Lung (tissue), 12 donors: ENCODE measurements around the gene RELB. TPM values are rescaled to one million over a fixed set of nuclear protein-coding genes. Genes with fewer than 3 reads are reported as not detected.

Experiments used
- ATAC-seq: fragments of 200-7000 bp; cut with Tn5 transposase; one replicate; pipeline ENCODE4 v1.9.1; 2020; ENCODE audit warnings: moderate number of reproducible peaks; ENCODE audit not compliant: insufficient read depth, low FRiP score
- DNase-seq, 3 donors: peaks; one replicate each; pipeline ENCODE4 v3.0.0-alpha.2; 2013 to 2017
- H3K27ac ChIP-seq, 2 donors: one replicate each; pipeline ENCODE4 v1.5.1; 2013; ENCODE audit warnings: mild to moderate bottlenecking in 2 of 2, moderate library complexity in 2 of 2, control low read depth in 1 of 2, inconsistent platforms in 1 of 2, low read depth in 1 of 2, low read length in 1 of 2
- H3K27me3 ChIP-seq, 3 donors: one replicate each; pipeline ENCODE4 v1.5.1; 2013; ENCODE audit warnings: low read length in 2 of 3; ENCODE audit not compliant: control insufficient read depth in 3 of 3, insufficient read depth in 3 of 3
- H3K36me3 ChIP-seq, 4 donors: one replicate each; pipeline ENCODE4 v1.5.1; 2013; ENCODE audit warnings: low read length in 4 of 4, mild to moderate bottlenecking in 1 of 4, moderate library complexity in 1 of 4; ENCODE audit not compliant: control insufficient read depth in 4 of 4, insufficient read depth in 4 of 4
- H3K4me1 ChIP-seq, 5 donors: one replicate each; pipeline ENCODE4 v1.5.1; 2013; ENCODE audit warnings: low read length in 5 of 5, mild to moderate bottlenecking in 2 of 5, moderate library complexity in 1 of 5; ENCODE audit not compliant: control insufficient read depth in 5 of 5, insufficient read depth in 5 of 5
- H3K4me3 ChIP-seq: one replicate; pipeline ENCODE4 v1.5.1; 2013; ENCODE audit warnings: mild to moderate bottlenecking, control low read depth, moderate library complexity
- H3K9ac ChIP-seq, 2 donors: one replicate each; pipeline ENCODE4 v1.5.1; 2013; ENCODE audit warnings: low read length in 2 of 2, control low read depth in 1 of 2; ENCODE audit not compliant: insufficient read depth in 1 of 2
- H3K9me3 ChIP-seq, 4 donors: one replicate each; pipeline ENCODE4 v1.5.1; 2013; ENCODE audit warnings: low read length in 3 of 4, mild to moderate bottlenecking in 1 of 4, moderate library complexity in 1 of 4; ENCODE audit not compliant: control insufficient read depth in 4 of 4, insufficient read depth in 3 of 4
- WGBS, 2 donors: extraction: QIAGEN DNeasy Blood & Tissue Kit; methylation state at CpG; one replicate each; pipeline ENCODE4 v1.1.7; 2013; 5-methylcytosine and 5-hydroxymethylcytosine counted together
- polyA plus RNA-seq, 2 donors: library from polyadenylated mRNA; stranded (reverse); fragments of 200-250 nt; gene quantifications; one replicate each; pipeline ENCODE4 v1.2.1, GENCODE V29; 2013
- total RNA-seq, 2 donors: library from RNA; depleted of rRNA in 1 of 2; stranded (reverse); fragments of >200 nt in 1 of 2; gene quantifications; one replicate each; pipeline ENCODE4 v1.2.1, GENCODE V29; 2014 to 2021
- TF ChIP-seq, protein P1 (sequence below): IDR thresholded peaks from 2 replicates; pipeline ENCODE4 v1.5.1; 2012; ENCODE audit warnings: mild to moderate bottlenecking; ENCODE audit errors: control extremely low read depth, extremely low read depth
- donor health status: control.
- donor health status: control.
- donor health status: Bipolar disorder and iron deficiency.
- donor health status: healthy.
- donor health status: DM: yes; HTN: yes; CAD: no.

The RELB gene
- total and polyA plus RNA-seq, 4 donors, result 9.4 to 65.9 (median 19.8) TPM

GRCh38 chr19:45025264-45025663, 24.0 kb downstream of the RELB start:
- no peak for DNase-seq
- 94 to 95% methylated on average over 9 of the region's 9 CpGs for WGBS, 2 donors
- no peaks in the 10 kb centered on the region for H3K9me3 ChIP-seq
- no peaks in the 10 kb centered on the region for H3K27me3 ChIP-seq
- H3K4me3 ChIP-seq, result no peak overlapping the region
- TF ChIP-seq, protein P1, sequence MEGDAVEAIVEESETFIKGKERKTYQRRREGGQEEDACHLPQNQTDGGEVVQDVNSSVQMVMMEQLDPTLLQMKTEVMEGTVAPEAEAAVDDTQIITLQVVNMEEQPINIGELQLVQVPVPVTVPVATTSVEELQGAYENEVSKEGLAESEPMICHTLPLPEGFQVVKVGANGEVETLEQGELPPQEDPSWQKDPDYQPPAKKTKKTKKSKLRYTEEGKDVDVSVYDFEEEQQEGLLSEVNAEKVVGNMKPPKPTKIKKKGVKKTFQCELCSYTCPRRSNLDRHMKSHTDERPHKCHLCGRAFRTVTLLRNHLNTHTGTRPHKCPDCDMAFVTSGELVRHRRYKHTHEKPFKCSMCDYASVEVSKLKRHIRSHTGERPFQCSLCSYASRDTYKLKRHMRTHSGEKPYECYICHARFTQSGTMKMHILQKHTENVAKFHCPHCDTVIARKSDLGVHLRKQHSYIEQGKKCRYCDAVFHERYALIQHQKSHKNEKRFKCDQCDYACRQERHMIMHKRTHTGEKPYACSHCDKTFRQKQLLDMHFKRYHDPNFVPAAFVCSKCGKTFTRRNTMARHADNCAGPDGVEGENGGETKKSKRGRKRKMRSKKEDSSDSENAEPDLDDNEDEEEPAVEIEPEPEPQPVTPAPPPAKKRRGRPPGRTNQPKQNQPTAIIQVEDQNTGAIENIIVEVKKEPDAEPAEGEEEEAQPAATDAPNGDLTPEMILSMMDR, result no peak
- no peak overlapping the region for H3K27ac ChIP-seq
- peak overlapping the region in 1 of 2 donors; percentile 13 for H3K9ac ChIP-seq
- H3K36me3 ChIP-seq, result peaks cover 0 to 30% (median 1%) of the 10 kb centered on the region in 4 donors
- H3K4me1 ChIP-seq, result no peaks in the 10 kb centered on the region
- ATAC-seq, result no peak

GRCh38 chr19:45027371-45027770, 26.1 kb downstream of the RELB start:
- Histone ChIP-seq H3K4me1 (no peaks in the 10 kb centered on the region), H3K9me3 (no peaks in the 10 kb centered on the region), H3K36me3 (peaks cover 0 to 30% (median 3%) of the 10 kb centered on the region in 4 donors), H3K4me3 (no peak overlapping the region), H3K27me3 (no peaks in the 10 kb centered on the region), H3K27ac (no peak overlapping the region), H3K9ac (no peak overlapping the region)
- ATAC-seq, result no peak
- WGBS, 2 donors, result 95 to 100% methylated on average over 2 of the region's 2 CpGs
- DNase-seq, result no peak
- TF ChIP-seq, protein P1, result no peak

GRCh38 chr19:45030825-45031224, 29.6 kb downstream of the RELB start:
- H3K9me3 ChIP-seq, result no peaks in the 10 kb centered on the region
- no peak overlapping the region for H3K9ac ChIP-seq
- DNase-seq (no peak), ATAC-seq (no peak)
- no peaks in the 10 kb centered on the region for H3K4me1 ChIP-seq
- TF ChIP-seq, protein P1, result no peak
- H3K27ac ChIP-seq, result no peak overlapping the region
- H3K36me3 ChIP-seq, result peaks cover 0 to 42% (median 4%) of the 10 kb centered on the region in 4 donors
- 93 to 95% methylated on average over 6 of the region's 6 CpGs for WGBS, 2 donors
- no peak overlapping the region for H3K4me3 ChIP-seq
- no peaks in the 10 kb centered on the region for H3K27me3 ChIP-seq

GRCh38 chr19:45032421-45032820, 31.2 kb downstream of the RELB start:
- DNase-seq, result no peak
- no peak overlapping the region for H3K9ac ChIP-seq
- no peak overlapping the region for H3K27ac ChIP-seq
- TF ChIP-seq, protein P1, result no peak
- H3K4me1 ChIP-seq, result no peaks in the 10 kb centered on the region
- H3K36me3 ChIP-seq, result peaks cover 0 to 44% (median 4%) of the 10 kb centered on the region in 4 donors
- no peaks in the 10 kb centered on the region for H3K9me3 ChIP-seq
- H3K27me3 ChIP-seq, result no peaks in the 10 kb centered on the region
- no peak for ATAC-seq
- WGBS, 2 donors, result 92% methylated on average over 18 of the region's 18 CpGs
- H3K4me3 ChIP-seq, result no peak overlapping the region
